K562 (cell line): ENCODE measurements around the gene SCG5. TPM values are rescaled to one million over a fixed set of nuclear protein-coding genes. Genes with fewer than 3 reads are reported as not detected.

Experiments used
- ATAC-seq: fragments of 200-7000 bp; cut with Tn5 transposase; 3 replicates; pipeline ENCODE4 v1.9.1; 2020; ENCODE audit warnings: moderate library complexity
- BruUV-seq: library from RNA; stranded (reverse); fragments of 400-500 nt; replicated peaks from 2 replicates; lab custom pipeline; 2021; lab: Mats Ljungman, UMichigan
- CTCF ChIA-PET: fragments of 300-600 bp; formaldehyde crosslinking; extraction: SDS; loops from one replicate; lab custom pipeline; 2021; ENCODE audit warnings: low intra/inter-chr PET ratio; lab: Yijun Ruan, JAX
- POLR2A ChIA-PET: fragments of 300-600, 350-650 bp; sonication (Branson Sonifier 250); formaldehyde crosslinking; extraction: SDS; loops from one replicate; lab custom pipeline; 2021; ENCODE audit warnings: antibody characterized with exemption, inconsistent platforms; lab: Yijun Ruan, JAX
- DNase-seq, 4 experiments: peaks; one replicate each; pipeline versions ENCODE4 v3.0.0 to v3.0.0-alpha.2; 2011 to 2018; ENCODE audit warnings: low spot score in 3 of 4, mixed read lengths in 3 of 4; ENCODE audit errors: extremely low read depth in 1 of 4
- FAIRE-seq: peaks from 2 replicates; lab custom pipeline; 2011; peaks lifted over from hg19 to GRCh38; lab: Jason Lieb, UNC
- H2AFZ ChIP-seq: 2 replicates; pipeline ENCODE4 v1.6.0; 2011; ENCODE audit warnings: low read depth, low read length, control low read depth, inconsistent platforms
- H3K27ac ChIP-seq: fragments of 200-600 bp; 3 replicates; pipeline ENCODE4 v1.8.0; 2011; ENCODE audit warnings: low read depth, mild to moderate bottlenecking, control low read depth, inconsistent platforms, low read length, moderate library complexity, mixed read lengths; ENCODE audit errors: extremely low read depth
- H3K27me3 ChIP-seq, 2 experiments: fragments of 300-600 bp in 1 of 2; 2 replicates in 1 of 2; 3 replicates in 1 of 2; pipeline versions ENCODE4 v1.6.0 to v1.8.0; 2011; ENCODE audit warnings: inconsistent platforms in 2 of 2, low read length in 2 of 2, mild to moderate bottlenecking in 1 of 2, mixed read lengths in 1 of 2, moderate library complexity in 1 of 2; ENCODE audit not compliant: control insufficient read depth in 2 of 2, insufficient read depth in 2 of 2
- H3K36me3 ChIP-seq: fragments of 300-600 bp; 3 replicates; pipeline ENCODE4 v1.8.0; 2011; ENCODE audit warnings: mild to moderate bottlenecking, low read length, inconsistent platforms; ENCODE audit not compliant: control insufficient read depth, insufficient read depth
- H3K4me1 ChIP-seq, 2 experiments: fragments of 200-600 bp in 1 of 2; replicated peaks in 1 of 2; 2 replicates in 1 of 2; 3 replicates in 1 of 2; pipeline versions ENCODE4 v1.5.1 to v1.8.0; 2011; ENCODE audit warnings: inconsistent platforms in 2 of 2, low read length in 2 of 2, mild to moderate bottlenecking in 1 of 2, mixed read lengths in 1 of 2, moderate library complexity in 1 of 2; ENCODE audit not compliant: control insufficient read depth in 2 of 2, insufficient read depth in 2 of 2
- H3K4me2 ChIP-seq: 2 replicates; pipeline ENCODE4 v1.6.1; 2011; ENCODE audit warnings: low read length, control low read depth, inconsistent platforms, mixed read lengths; ENCODE audit not compliant: insufficient read depth
- H3K4me3 ChIP-seq: fragments of 200-600 bp; sonication (generic), shearing (Covaris generic); 2 replicates; pipeline ENCODE4 v1.5.1; 2016; ENCODE audit warnings: control low read depth, inconsistent platforms
- H3K79me2 ChIP-seq: fragments of 200-600 bp; 3 replicates; pipeline ENCODE4 v1.8.0; 2011; ENCODE audit warnings: low read length, inconsistent platforms; ENCODE audit not compliant: control insufficient read depth, insufficient read depth
- H3K9ac ChIP-seq, 2 experiments: 2 replicates each; pipeline versions ENCODE4 v1.6.0 to v1.6.1; 2011; ENCODE audit warnings: low read depth in 2 of 2, low read length in 2 of 2, control low read depth in 1 of 2, inconsistent platforms in 1 of 2, mild to moderate bottlenecking in 1 of 2, mixed read lengths in 1 of 2; ENCODE audit not compliant: insufficient read depth in 1 of 2
- H3K9me1 ChIP-seq: one replicate; pipeline ENCODE4 v1.6.0; 2011; ENCODE audit warnings: inconsistent platforms, mild to moderate bottlenecking, low read length, moderate library complexity; ENCODE audit not compliant: control insufficient read depth, insufficient read depth
- H3K9me3 ChIP-seq: replicated peaks from 2 replicates; pipeline ENCODE4 v1.5.1; 2011; ENCODE audit warnings: low read depth, low read length, inconsistent platforms; ENCODE audit not compliant: control insufficient read depth, insufficient read depth
- H4K20me1 ChIP-seq: replicated peaks from 2 replicates; pipeline ENCODE4 v1.6.1; 2011; ENCODE audit warnings: low read length, inconsistent platforms, mixed read lengths; ENCODE audit not compliant: control insufficient read depth, insufficient read depth
- CBX8 ChIP-seq: fragments of 200-600 bp; sonication (generic); IDR thresholded peaks from 2 replicates; pipeline ENCODE4 v1.6.1; 2012; ENCODE audit warnings: borderline replicate concordance, mixed run types, low read depth, mild to moderate bottlenecking, moderate library complexity, mixed read lengths, low read length, control low read depth, inconsistent platforms; ENCODE audit not compliant: poor library complexity, severe bottlenecking; ENCODE audit errors: extremely low read depth
- FIP1L1 ChIP-seq: fragments of 200-400 bp; formaldehyde crosslinking; IDR thresholded peaks from 2 replicates; pipeline ENCODE4 v1.6.1; 2018; ENCODE audit warnings: mild to moderate bottlenecking, low read depth, low read length; ENCODE audit not compliant: poor library complexity, severe bottlenecking
- IFI16 ChIP-seq: fragments of 250-450 bp; sonication (Bioruptor Pico); IDR thresholded peaks from 2 replicates; pipeline ENCODE4 v2.1.2; 2022; ENCODE audit warnings: mild to moderate bottlenecking, inconsistent platforms
- MAZ ChIP-seq, 2 experiments: fragments of 450-650 bp in 1 of 2; sonication (generic) in 1 of 2; formaldehyde crosslinking; IDR thresholded peaks in 1 of 2; conservative IDR thresholded peaks in 1 of 2; 2 replicates each; pipeline versions ENCODE4 v1.4.0 to v1.5.0; 2020; ENCODE audit warnings: mild to moderate bottlenecking in 1 of 2, missing genetic modification reagents in 1 of 2
- MED1 ChIP-seq: sonication (generic); formaldehyde crosslinking; IDR thresholded peaks from 2 replicates; pipeline ENCODE4 v1.8.1; 2023; ENCODE audit warnings: missing genetic modification reagents, borderline replicate concordance
- NR1H2 ChIP-seq: sonication (generic); formaldehyde crosslinking; IDR thresholded peaks from 2 replicates; pipeline ENCODE4 v1.4.0; 2020; ENCODE audit warnings: mild to moderate bottlenecking, missing genetic modification reagents
- NRF1 ChIP-seq, 2 experiments: fragments of 450-650 bp; IDR thresholded peaks in 1 of 2; conservative IDR thresholded peaks in 1 of 2; 2 replicates each; pipeline ENCODE4 v1.6.1; 2014; ENCODE audit warnings: mild to moderate bottlenecking in 2 of 2
- RBM14 ChIP-seq: fragments of 200-400 bp; formaldehyde crosslinking; IDR thresholded peaks from 2 replicates; pipeline ENCODE4 v1.6.1; 2018; ENCODE audit warnings: low read depth, mild to moderate bottlenecking, low read length, moderate library complexity, borderline replicate concordance; ENCODE audit not compliant: insufficient read depth
- THRAP3 ChIP-seq: fragments of 450-650 bp; IDR thresholded peaks from 2 replicates; pipeline ENCODE4 v1.6.1; 2016; ENCODE audit warnings: mild to moderate bottlenecking, inconsistent platforms, borderline replicate concordance
- ZNF282 ChIP-seq: sonication (generic); formaldehyde crosslinking; IDR thresholded peaks from 2 replicates; pipeline ENCODE4 v1.8.1; 2023; ENCODE audit warnings: missing genetic modification reagents
- ZNF431 ChIP-seq: sonication (generic); formaldehyde crosslinking; IDR thresholded peaks from 2 replicates; pipeline ENCODE4 v1.8.0; 2022; ENCODE audit warnings: mild to moderate bottlenecking, missing genetic modification reagents
- WGBS: fragments of 100-300 bp; shearing (Covaris generic); methylation state at CpG from one replicate; pipeline ENCODE4 v1.1.6; 2016; ENCODE audit warnings: low coverage, mixed read lengths; ENCODE audit not compliant: insufficient coverage; ENCODE audit errors: missing lambda C conversion rate; 5-methylcytosine and 5-hydroxymethylcytosine counted together
- in situ Hi-C: fragments of 300-500 bp; cut with MboI; formaldehyde crosslinking; loops from 4 replicates; pipeline ENCODE4 v1.15.0; 2018; ENCODE audit warnings: inconsistent platforms, mixed read lengths
- intact Hi-C: fragments of 100-400 bp; cut with micrococcal nuclease; formaldehyde crosslinking; loops from 2 replicates; pipeline ENCODE4 v1.14.2; 2022
- polyA plus RNA-seq, 8 experiments: library from polyadenylated mRNA; depleted of rRNA in 4 of 8; stranded (reverse) in 5 of 8; unstranded in 3 of 8; fragments of >200 nt; fragmentation: Nextera tagmentation in 2 of 8; fragmentation: Illumina TruSeq in 1 of 8; extraction: Ambion mirVana in 2 of 8; extraction: Trizol in 1 of 8; gene quantifications; 2 replicates each; pipeline versions ENCODE4 v1.2.1 to v1.2.3, GENCODE V29; 2011 to 2014; ENCODE audit warnings: inconsistent platforms in 1 of 8, missing spikeins in 1 of 8
- total RNA-seq, 7 experiments: library from RNA; depleted of rRNA in 6 of 7; stranded (reverse); fragments of >200 nt in 6 of 7; fragmentation: Illumina TruSeq in 2 of 7; extraction: Trizol in 2 of 7; gene quantifications; 2 replicates each; pipeline versions ENCODE4 v1.2.1 to v1.2.3, GENCODE V29; 2011 to 2021; ENCODE audit warnings: low replicate concordance in 1 of 7

The SCG5 gene
- total and polyA plus RNA-seq, 9 of the 15 experiments (the other 6 are each of a cell fraction or from before 2014, with no cell fraction given): 0.06 to 0.76 (median 0.28) TPM; not detected in 2

GRCh38 chr15:32694222-32694983, 52.9 kb downstream of the SCG5 start:
- Histone ChIP-seq H3K27ac (no peak overlapping the region), H3K36me3 (no peaks in the 10 kb centered on the region), H4K20me1 (no peaks in the 10 kb centered on the region), H3K9ac (no peak overlapping the region), H3K79me2 (no peaks in the 10 kb centered on the region), H2AFZ (no peak overlapping the region), H3K9me1 (no peaks in the 10 kb centered on the region), H3K4me2 (no peak overlapping the region), H3K9me3 (no peaks in the 10 kb centered on the region), H3K4me3 (no peak overlapping the region), H3K4me1 (no peaks in the 10 kb centered on the region), H3K27me3 (peaks cover 17 to 18% of the 10 kb centered on the region in 2 experiments; a peak in 3 of 5 replicates)
- no peak for TF ChIP-seq MAZ (CRISPR knock-in tag; conservative IDR thresholded peaks at IDR 0.05 in 1 of 2, IDR thresholded peaks at IDR 0.05 in 1 of 2)
- TF ChIP-seq MED1 (CRISPR knock-in tag): no peak
- no peak for TF ChIP-seq FIP1L1
- no peak for TF ChIP-seq CBX8
- TF ChIP-seq NR1H2 (CRISPR knock-in tag): no peak
- no peak for TF ChIP-seq NRF1 (conservative IDR thresholded peaks at IDR 0.05 in 1 of 2, IDR thresholded peaks at IDR 0.05 in 1 of 2)
- no peak for TF ChIP-seq ZNF431
- TF ChIP-seq ZNF282: no peak
- TF ChIP-seq THRAP3: no peak
- no peak for TF ChIP-seq IFI16 (CRISPR knock-in tag)
- TF ChIP-seq RBM14: no peak
- DNase-seq (no peak), FAIRE-seq (no peak), ATAC-seq (no peak)
- intact Hi-C loops: no loop called here
- in situ Hi-C loops: no loop called here
- ChIA-PET POLR2A (interaction anchor here (0.6 kb wide), 1 partner anchor 247 kb away, joined by 3 read pairs; no protein-coding TSS in a partner anchor), CTCF (no interaction called here)
- WGBS: 19% methylated on average over 3 of the region's 3 CpGs
- no TSS peak for BruUV-seq
